GM21576 (cell line): Measurements from ENCODE around the gene ITM2C.

Experiments used
- ATAC-seq: cut with Tn5 transposase; IDR thresholded peaks from one replicate; pipeline ENCODE4 v1.9.1; 2021; ENCODE audit warnings: mild to moderate bottlenecking, moderate library complexity; ENCODE audit not compliant: unreplicated experiment

Gene ITM2C

GRCh38 chr2:230864605-230865306 is at the start of gene ITM2C:
ITM2C (plus strand) TSS chr2:230864942; CDS start chr2:230865026, 84 bp downstream.
- peak; percentile 54 for ATAC-seq

GRCh38 chr2:230815088-230815487 is 49.7 kb upstream of the ITM2C start:
- ATAC-seq: no peak

- ATAC-seq: no peak
These were observed 48.0 kb upstream of the ITM2C start for GRCh38 chr2:230816735-230817134.

DNA sequence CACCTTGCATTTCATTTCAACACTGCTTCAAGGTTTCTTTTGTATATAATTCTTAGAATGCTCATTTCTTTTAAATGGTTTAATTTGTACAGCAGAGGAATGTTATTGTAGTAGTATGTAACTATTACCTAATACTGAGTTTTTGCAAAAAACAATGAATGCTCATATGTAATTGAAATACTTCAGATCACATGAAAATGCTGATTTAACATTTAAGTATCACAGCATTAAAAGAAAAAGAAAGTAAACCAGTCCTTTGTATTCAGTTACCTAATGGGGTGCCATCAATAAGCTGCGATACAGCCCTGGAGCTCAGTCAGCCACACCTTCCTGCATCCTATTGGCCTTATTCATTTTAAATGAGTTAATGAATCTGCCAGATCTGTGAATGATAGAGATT is 45.3 kb upstream of the ITM2C start:
- no peak for ATAC-seq

GRCh38 chr2:230821261-230821990 is 43.3 kb upstream of the ITM2C start:
- no peak for ATAC-seq

DNA sequence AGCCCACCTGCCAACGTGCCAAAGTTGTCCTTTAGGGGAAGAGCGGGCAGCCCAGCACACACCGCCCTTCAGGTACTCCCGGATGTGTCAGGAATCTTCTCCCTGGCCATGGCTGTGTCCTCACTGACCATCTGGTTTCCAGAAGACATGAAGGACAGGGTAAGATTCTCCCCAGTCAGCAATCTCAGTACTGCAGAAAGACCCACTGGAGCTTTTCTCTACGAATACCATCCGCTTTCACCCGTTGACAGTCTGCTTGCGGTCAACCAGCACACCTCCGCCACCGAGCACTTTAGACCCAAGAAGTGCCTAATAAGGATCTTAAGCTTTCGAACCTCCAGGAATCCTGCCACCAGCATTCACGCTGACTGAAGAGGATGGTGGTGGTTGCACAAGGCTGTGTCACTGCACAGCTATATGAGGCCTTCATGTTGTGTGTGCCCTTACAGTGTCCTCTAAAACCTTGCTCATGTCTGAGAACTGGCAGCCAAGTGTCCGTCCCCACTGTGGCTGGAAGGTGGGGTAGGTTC is 42.7 kb upstream of the ITM2C start:
- ATAC-seq: no peak

- ATAC-seq: no peak
These were observed 41.3 kb upstream of the ITM2C start for GRCh38 chr2:230823264-230823964.

GRCh38 chr2:230824406-230824978 is 40.2 kb upstream of the ITM2C start:
- ATAC-seq: peak; percentile 50

DNA sequence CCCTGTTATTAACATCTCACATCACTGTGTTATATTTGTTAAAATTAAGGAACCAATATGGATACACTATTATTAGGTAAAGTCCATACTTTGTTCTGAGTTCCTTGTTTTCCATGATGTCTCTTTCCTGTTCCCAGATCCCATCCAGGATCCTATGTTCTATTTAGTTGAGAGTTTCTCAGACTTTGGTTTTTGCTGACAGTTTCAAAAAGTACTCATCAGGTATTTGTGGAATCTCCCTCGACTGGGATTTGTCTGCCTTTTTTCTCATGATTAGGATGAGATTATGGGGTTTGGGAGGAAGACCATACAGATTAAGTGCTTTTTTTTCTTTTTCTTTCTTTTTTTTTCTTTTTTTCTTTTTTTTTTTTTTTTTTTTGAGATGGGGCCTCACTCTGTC is 39.4 kb upstream of the ITM2C start:
- no peak for ATAC-seq

- no peak for ATAC-seq
These were observed 36.9 kb upstream of the ITM2C start for GRCh38 chr2:230827774-230828271.

DNA sequence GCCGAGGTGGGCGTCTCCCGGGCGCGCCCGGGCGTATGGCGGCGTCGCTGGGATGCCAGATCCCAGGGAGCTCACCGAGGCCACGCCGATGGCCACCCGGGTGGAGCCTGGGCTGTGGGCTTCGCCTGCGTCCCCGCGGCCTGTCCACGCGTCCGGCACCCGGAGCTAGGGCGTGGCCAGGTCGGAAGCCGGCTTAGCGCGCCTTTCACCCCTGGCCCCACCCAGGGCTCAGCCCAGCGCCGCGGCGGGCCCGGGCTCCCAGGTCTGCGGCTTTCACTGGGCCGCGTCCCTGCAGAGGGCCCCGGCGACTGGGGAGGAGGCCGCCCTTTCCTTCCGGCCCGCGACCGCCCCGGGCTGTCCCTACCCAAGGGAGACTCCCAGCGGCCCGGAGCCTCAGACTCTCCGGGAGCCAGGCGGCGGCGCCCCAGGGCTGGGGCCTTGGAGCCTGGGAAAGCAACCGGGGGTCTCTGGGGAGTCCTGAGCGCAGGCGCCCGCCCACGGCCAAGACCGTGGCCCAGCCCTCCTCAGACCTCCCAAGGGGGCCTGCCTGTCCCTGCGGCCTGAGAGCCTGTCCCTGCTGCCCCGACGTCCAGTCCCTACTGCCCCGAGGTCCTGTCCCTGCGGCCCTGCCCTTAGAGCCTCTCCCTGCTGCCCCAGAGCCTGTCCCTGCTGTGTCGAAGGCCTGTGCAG is 36.3 kb upstream of the ITM2C start:
- ATAC-seq: no peak

- no peak for ATAC-seq
These were observed 35.4 kb upstream of the ITM2C start for GRCh38 chr2:230829293-230829692.

DNA sequence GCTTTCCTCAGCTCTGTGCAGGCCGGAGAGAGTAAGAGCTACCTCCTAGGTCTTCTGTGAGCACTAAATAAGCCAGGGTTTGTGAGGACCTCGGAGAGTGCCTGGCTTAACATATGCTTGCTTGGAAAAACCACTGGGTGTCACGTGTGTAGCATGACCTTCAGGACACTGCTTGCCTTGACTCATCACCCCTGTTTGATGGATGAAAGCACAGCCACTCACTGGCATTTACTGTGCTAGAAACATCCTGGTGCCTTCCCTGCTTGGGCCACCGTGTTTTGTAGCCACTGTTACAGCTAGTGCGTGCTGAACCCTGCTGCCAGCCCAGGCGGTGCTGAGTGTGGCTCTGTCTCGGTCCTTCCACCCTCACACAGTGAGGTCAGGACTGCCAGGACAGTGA is 34.8 kb upstream of the ITM2C start:
- ATAC-seq: no peak

GRCh38 chr2:230830428-230830827 is 34.3 kb upstream of the ITM2C start:
- no peak for ATAC-seq

- no peak for ATAC-seq
These were observed 24.4 kb upstream of the ITM2C start for GRCh38 chr2:230840301-230840700.

- no peak for ATAC-seq
These were observed 22.3 kb upstream of the ITM2C start for GRCh38 chr2:230842473-230842872.

DNA sequence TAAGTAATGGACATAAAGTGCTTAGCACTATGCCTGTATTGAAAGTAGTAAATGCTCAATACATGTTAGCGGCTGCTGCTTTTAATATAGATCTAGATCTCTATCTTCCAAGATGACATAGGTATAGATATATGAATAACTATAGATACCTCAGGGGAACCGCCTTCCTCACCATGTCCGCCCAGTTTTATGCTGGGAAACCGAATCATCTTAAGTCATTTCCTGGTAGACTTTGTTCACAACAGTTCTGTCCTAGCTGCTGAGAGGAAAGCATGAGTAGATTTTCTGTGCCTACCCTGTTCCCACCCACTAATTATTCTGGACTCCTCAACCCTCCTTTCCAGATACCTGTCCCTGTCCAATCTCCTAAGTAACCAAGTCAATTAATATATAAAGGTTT is 21.6 kb upstream of the ITM2C start:
- ATAC-seq: no peak

DNA sequence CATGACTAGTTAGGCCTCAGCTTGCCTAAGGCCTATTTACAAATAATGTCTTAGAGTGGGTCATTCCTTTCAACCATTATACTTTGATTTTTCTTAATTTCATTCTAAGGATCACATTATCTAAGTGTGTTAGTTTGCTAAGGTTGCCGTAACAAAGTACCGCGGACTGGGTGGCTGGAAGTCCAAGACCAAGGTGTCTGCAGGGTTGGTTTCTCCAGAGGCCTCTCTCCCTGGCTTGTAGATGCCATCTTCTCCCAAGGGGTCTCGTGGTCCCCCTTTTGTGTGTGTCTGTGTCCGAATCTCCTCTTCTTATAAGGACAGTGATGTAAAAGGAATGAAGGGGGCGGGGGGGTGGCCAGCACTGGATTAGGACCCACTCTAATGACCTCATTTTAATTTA is 18.4 kb upstream of the ITM2C start:
- ATAC-seq: no peak

- ATAC-seq: peak; percentile 91
These were observed 16.8 kb upstream of the ITM2C start for GRCh38 chr2:230847883-230848388.

DNA sequence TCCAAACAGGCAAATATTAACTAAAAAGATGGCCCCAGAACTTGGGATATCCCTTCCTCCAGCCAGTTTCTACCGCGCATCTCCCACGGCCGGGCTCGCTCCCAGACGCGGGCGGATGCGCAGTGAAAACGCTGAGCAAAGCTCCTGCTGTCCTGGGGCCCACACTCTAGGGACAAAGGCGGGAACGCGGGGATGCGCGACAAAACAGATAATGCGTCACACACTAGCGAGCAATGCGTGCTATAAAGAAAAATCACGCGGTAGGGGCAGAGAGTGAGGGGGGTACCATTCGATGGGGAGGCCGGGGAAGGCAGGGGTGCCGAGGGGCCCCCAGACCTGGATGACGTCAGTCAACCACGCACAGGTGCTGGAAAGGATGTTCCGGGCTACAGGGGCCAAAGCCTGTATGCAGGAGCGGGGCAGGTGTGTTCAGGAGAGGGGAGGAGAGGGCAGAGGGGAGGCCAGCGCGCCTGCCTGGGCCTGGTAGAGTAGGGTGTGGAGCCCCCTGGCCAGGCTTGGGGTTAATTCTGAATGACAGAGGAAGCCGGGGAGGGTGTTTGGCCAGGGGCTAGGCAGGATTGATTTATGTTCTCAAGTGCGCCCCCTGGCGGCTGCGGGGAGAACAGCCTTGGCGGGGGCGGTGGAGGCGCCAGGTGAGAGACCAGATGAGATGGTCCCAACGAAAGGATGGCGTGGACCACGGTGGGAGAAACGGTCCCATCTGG is 14.9 kb upstream of the ITM2C start:
- ATAC-seq: no peak
